Colonic mucosa (tissue), 4 donors: ENCODE measurements around the gene PHC1. TPM values are rescaled to one million over a fixed set of nuclear protein-coding genes. Genes with fewer than 3 reads are reported as not detected.
"Not testable (repeated sequence)": the region's sequence is repeated elsewhere in the genome, so short reads cannot be mapped to it uniquely, and the experiment has no call there.

Experiments
- DNase-seq: peaks from one replicate; pipeline ENCODE4 v3.0.0-alpha.2; 2020
- H3K27ac ChIP-seq: fragments of 200-600 bp; one replicate; pipeline ENCODE4 v1.8.0; 2021
- H3K27me3 ChIP-seq: fragments of 200-600 bp; one replicate; pipeline ENCODE4 v1.8.0; 2021
- H3K36me3 ChIP-seq: fragments of 200-600 bp; one replicate; pipeline ENCODE4 v1.8.0; 2021
- H3K4me1 ChIP-seq: fragments of 200-600 bp; one replicate; pipeline ENCODE4 v1.8.0; 2021; ENCODE audit warnings: mild to moderate bottlenecking
- H3K4me3 ChIP-seq: fragments of 200-600 bp; one replicate; pipeline ENCODE4 v1.8.0; 2021
- H3K9ac ChIP-seq, 2 donors: one replicate each; pipeline ENCODE4 v1.7.0; 2013; ENCODE audit warnings: control low read depth in 2 of 2, low read depth in 2 of 2, low read length in 2 of 2
- H3K9me3 ChIP-seq: fragments of 200-600 bp; one replicate; pipeline ENCODE4 v1.8.0; 2021
- intact Hi-C: fragments of 100-400 bp; cut with DNase I; formaldehyde crosslinking; loops from one replicate; pipeline ENCODE4 v1.14.1; 2022
- total RNA-seq, 2 donors: library from RNA; stranded (reverse); fragmentation: NEBNext Ultra II Directional in 1 of 2; extraction: Animal tissue kit (Norgen Biotek cat#: 25700) in 1 of 2; gene quantifications; one replicate each; pipeline ENCODE4 v1.2.1, GENCODE V29; 2021
- TF ChIP-seq, protein P1 (sequence below): fragments of 200-600 bp; IDR thresholded peaks from one replicate; pipeline ENCODE4 v1.8.0; 2022; ENCODE audit warnings: antibody characterized with exemption, mild to moderate bottlenecking
- donor health status: healthy.
- donor health status: DM: no; HTN: no; CAD: no.
- donor health status: DM: no; HTN: no; CAD: no.

The PHC1 gene
- total RNA-seq, 2 donors from 2014 or later = 7.2 to 12.8 TPM

DNA sequence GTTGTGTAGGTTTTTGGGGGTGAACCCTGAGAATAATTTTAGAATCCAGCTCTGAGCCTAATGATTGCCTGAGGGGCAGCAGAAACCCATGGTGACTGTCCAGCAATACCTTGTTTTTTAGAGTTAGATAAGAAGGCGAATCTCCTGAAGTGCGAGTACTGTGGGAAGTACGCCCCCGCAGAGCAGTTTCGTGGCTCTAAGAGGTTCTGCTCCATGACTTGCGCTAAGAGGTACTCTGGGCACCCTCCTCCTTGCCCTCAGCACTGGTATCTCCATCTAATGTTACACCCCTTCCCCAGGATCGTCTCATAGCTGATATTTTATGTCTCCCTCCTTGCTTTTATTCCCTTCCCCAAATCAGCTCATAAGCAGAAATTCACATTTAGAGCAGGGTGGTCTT lies 22.4 kb downstream of the PHC1 start:
- no peaks in the 10 kb centered on the region for H3K36me3 ChIP-seq
- H3K27me3 ChIP-seq = no peaks in the 10 kb centered on the region
- DNase-seq = no peak
- TF ChIP-seq, protein P1, sequence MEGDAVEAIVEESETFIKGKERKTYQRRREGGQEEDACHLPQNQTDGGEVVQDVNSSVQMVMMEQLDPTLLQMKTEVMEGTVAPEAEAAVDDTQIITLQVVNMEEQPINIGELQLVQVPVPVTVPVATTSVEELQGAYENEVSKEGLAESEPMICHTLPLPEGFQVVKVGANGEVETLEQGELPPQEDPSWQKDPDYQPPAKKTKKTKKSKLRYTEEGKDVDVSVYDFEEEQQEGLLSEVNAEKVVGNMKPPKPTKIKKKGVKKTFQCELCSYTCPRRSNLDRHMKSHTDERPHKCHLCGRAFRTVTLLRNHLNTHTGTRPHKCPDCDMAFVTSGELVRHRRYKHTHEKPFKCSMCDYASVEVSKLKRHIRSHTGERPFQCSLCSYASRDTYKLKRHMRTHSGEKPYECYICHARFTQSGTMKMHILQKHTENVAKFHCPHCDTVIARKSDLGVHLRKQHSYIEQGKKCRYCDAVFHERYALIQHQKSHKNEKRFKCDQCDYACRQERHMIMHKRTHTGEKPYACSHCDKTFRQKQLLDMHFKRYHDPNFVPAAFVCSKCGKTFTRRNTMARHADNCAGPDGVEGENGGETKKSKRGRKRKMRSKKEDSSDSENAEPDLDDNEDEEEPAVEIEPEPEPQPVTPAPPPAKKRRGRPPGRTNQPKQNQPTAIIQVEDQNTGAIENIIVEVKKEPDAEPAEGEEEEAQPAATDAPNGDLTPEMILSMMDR = no peak
- H3K27ac ChIP-seq = no peak overlapping the region
- no peaks in the 10 kb centered on the region for H3K4me1 ChIP-seq
- H3K9me3 ChIP-seq = no peaks in the 10 kb centered on the region
- intact Hi-C loops = no loop called here
- no peak overlapping the region for H3K4me3 ChIP-seq
- no peak overlapping the region for H3K9ac ChIP-seq

DNA sequence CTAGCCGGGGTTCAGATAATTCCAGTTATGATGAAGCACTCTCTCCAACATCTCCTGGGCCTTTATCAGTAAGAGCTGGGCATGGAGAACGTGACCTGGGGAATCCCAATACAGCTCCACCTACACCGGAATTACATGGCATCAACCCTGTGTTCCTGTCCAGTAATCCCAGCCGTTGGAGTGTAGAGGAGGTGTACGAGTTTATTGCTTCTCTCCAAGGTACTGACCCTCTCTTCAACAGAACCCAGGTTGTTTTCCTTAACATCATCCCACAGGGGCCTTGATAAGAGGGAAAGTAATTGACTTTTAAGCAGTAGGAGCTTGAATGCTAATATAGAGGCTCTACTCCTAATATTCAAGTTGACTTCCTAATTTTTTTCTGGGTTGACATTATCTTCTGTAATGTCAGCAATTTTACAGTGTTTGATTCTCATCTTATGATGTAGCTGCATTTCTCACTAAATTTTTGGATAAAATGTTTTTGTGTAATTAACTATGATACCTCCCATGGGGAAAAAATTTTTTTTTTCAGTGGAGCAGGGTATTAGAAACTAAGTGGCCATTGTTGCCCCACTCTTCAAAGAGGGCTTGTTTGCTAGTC lies 23.6 kb downstream of the PHC1 start:
- H3K27me3 ChIP-seq, H3K36me3 ChIP-seq, H3K9me3 ChIP-seq, H3K27ac ChIP-seq, intact Hi-C loops, DNase-seq, H3K4me1 ChIP-seq, H3K4me3 ChIP-seq, H3K9ac ChIP-seq: not testable (repeated sequence)

DNA sequence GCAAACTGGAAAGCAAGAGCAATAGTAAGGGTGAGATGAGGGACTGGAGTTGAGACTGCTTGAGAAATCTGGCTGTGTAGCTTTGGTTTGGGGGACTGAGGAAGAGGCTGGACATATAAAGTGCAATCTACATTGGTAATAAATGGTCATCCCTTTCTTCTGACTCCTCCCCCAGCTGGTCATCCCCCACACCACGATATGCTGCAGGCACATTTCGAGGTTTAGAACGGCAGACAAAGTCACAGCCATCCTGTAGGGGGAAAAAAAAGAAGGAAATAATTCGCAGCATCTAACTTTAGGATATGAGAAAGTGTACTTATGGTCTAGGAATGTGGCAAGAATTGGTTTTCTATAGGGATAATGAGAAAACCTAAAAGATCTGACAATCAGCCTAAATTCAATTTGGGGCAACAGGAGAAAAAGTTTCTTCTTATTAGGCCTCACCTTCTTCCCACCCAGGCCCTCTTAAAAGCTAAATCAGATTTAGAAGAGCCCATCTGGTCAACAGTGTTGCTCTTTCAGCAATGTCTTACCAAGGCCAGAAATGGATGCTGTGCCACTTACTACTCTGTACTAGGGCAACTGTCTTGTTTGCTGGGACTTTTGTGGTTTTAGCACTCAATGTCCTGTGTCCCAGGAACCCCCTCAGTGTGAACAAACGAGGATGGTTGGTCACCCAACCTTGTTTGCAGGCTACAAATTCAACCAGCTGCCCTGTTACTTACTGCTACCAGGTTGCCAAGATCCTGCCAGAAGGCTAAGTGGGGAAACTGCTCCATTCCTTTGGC lies 27.6 kb downstream of the PHC1 start:
- no peaks in the 10 kb centered on the region for H3K27me3 ChIP-seq
- H3K36me3 ChIP-seq = peaks cover 6% of the 10 kb centered on the region
- H3K4me3 ChIP-seq = no peak overlapping the region
- no peak overlapping the region for H3K27ac ChIP-seq
- TF ChIP-seq, protein P1 = no peak
- no peak for DNase-seq
- no peak overlapping the region for H3K9ac ChIP-seq
- intact Hi-C loops = no loop called here
- no peaks in the 10 kb centered on the region for H3K4me1 ChIP-seq
- no peaks in the 10 kb centered on the region for H3K9me3 ChIP-seq

DNA sequence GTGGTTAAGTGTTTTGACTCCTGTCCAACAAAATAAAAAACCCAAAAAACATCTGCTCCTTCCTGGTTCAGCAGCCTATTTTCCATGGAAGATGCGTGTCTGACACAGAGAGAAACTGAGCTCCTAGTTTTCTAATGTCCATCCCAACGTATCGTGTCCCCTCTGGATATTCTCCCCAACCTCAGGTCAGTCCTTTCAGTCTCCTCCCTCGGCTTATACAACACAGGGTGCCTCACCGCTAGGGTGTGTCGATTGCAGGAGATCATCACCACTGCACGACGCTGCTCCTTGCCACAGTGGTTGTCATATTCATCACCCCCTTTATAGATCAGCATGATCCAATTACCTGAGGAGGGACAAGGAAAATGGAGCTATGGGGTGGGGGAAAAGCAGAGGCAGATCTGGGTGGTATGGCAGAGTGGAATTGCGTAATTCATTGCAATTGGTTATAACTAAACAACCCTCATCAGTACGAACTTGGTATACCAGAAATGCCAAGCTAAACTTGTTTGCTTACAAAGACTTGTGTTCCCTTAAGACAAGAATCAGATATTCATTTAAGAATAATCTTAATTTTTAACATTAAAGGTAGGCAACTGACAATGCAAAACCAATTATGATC lies 29.4 kb downstream of the PHC1 start:
- H3K9me3 ChIP-seq = no peaks in the 10 kb centered on the region
- H3K27ac ChIP-seq = no peak overlapping the region
- peaks cover 6% of the 10 kb centered on the region for H3K36me3 ChIP-seq
- H3K4me3 ChIP-seq = no peak overlapping the region
- no peak overlapping the region for H3K9ac ChIP-seq
- intact Hi-C loops = no loop called here
- H3K27me3 ChIP-seq = no peaks in the 10 kb centered on the region
- H3K4me1 ChIP-seq = peaks cover 8% of the 10 kb centered on the region
- DNase-seq = no peak
- TF ChIP-seq, protein P1 = no peak

DNA sequence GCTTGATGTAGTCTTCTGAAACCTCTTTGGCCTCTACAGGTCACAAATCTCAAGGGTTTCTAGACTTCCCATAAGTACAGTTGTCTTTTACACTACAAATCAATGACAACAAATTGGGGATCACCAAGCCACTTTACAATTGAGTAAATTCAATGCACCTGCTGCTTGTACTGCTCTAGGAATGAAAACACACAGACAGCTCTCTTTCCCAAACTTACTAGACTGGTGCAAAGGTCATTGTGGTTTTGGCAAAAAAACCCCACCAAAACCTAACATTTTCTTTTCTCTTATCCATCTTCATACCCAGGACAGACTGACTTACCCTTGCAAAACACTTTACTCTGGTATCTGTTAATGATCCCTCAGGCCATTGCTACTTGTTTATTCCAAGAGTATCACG lies 32.4 kb downstream of the PHC1 start:
- Histone ChIP-seq H3K27ac (no peak overlapping the region), H3K4me1 (peaks cover 8% of the 10 kb centered on the region), H3K36me3 (peaks cover 6% of the 10 kb centered on the region), H3K9ac (no peak overlapping the region), H3K9me3 (no peaks in the 10 kb centered on the region), H3K27me3 (no peaks in the 10 kb centered on the region), H3K4me3 (no peak overlapping the region)
- no peak for DNase-seq
- intact Hi-C loops = no loop called here
- TF ChIP-seq, protein P1 = no peak

DNA sequence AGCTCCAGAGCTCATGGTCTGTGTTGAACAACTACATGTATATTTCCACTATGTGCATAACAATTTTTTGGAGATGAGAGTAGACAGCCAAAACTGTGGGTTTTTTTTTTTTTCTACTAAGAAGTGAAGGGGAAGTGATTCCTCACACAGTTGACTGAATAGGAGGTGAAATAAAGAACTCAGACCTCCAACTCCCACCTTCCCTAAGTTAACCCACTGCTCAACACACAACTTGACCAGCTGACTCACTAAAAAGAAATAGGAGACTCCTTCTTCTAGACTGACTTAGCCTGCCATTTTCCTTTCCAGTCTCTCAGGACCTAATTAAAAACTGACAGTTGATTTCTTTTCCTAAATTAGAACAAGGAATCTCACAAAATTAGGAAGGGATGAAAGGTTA lies 33.4 kb downstream of the PHC1 start:
- Histone ChIP-seq H3K9me3 (no peaks in the 10 kb centered on the region), H3K27me3 (no peaks in the 10 kb centered on the region), H3K9ac (no peak overlapping the region), H3K4me3 (no peak overlapping the region), H3K36me3 (peaks cover 6% of the 10 kb centered on the region), H3K27ac (no peak overlapping the region), H3K4me1 (peaks cover 8% of the 10 kb centered on the region)
- DNase-seq = no peak
- intact Hi-C loops = no loop called here
- TF ChIP-seq, protein P1 = no peak
